Measurements from ENCODE around the gene ZFR. TPM values are rescaled to one million over a fixed set of nuclear protein-coding genes. Genes with fewer than 3 reads are reported as not detected.

Gene ZFR
- total and polyA plus RNA-seq, 7 donors, result 31.7 to 76.5 (median 67.2) TPM

DNA sequence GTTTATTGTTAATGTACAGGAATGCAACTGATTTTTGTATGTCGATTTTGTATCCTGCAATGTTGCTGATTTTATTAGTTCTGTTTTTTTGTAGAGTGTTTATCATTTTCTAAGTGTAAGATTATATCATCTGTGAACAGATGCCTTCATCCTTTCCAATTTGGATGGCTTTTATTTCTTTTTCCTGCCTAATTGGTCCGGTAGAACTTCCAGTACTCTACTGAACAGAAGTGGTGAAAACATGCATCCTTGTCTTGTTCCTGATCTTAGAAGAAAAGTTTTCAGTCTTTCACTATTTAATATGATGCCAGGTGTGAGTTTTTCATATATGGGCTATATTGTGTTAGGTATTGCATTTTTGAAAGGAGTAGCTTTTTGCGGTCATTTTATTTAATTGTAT lies 42.5 kb upstream of the ZFR start:
- no peak for ATAC-seq
- WGBS, 3 donors, result 51 to 65% (median 53%) methylated on average over 3 of the region's 3 CpGs
- intact Hi-C loops (cut with DNase I), result no loop called here
- no peak for TF ChIP-seq CTCF (IDR thresholded peaks at IDR 0.05)
- Histone ChIP-seq H3K4me1 (no peaks in the 10 kb centered on the region), H3K27me3 (ENCODE audit: insufficient read depth in 3 of 3, low read length in 2 of 3) (no peaks in the 10 kb centered on the region), H3K9me3 (no peaks in the 10 kb centered on the region), H3K4me3 (no peak overlapping the region), H3K36me3 (ENCODE audit: insufficient read depth in 1 of 2, low read depth in 1 of 2) (no peaks in the 10 kb centered on the region), H3K27ac (no peak overlapping the region)
- DNase-seq, result no peak

GRCh38 chr5:32482193-32482592 lies 37.7 kb upstream of the ZFR start:
- intact Hi-C loops (cut with DNase I), result no loop called here
- Histone ChIP-seq H3K27me3 (ENCODE audit: insufficient read depth in 3 of 3, low read length in 2 of 3) (no peaks in the 10 kb centered on the region), H3K4me3 (no peak overlapping the region), H3K27ac (no peak overlapping the region), H3K36me3 (ENCODE audit: insufficient read depth in 1 of 2, low read depth in 1 of 2) (no peaks in the 10 kb centered on the region), H3K9me3 (no peaks in the 10 kb centered on the region), H3K4me1 (no peaks in the 10 kb centered on the region)
- WGBS, 3 donors, result 78 to 86% (median 82%) methylated on average over 2 of the region's 2 CpGs
- no peak for TF ChIP-seq CTCF (IDR thresholded peaks at IDR 0.05)
- ATAC-seq (no peak), DNase-seq (no peak)

- no peaks in the 10 kb centered on the region for H3K9me3 ChIP-seq
- intact Hi-C loops (cut with DNase I), result no loop called here
- no peak overlapping the region for H3K27ac ChIP-seq
- ATAC-seq (no peak), DNase-seq (no peak)
- no peaks in the 10 kb centered on the region for H3K36me3 ChIP-seq (ENCODE audit: insufficient read depth in 1 of 2, low read depth in 1 of 2)
- no peaks in the 10 kb centered on the region for H3K4me1 ChIP-seq
- H3K4me3 ChIP-seq, result no peak overlapping the region
- WGBS, 3 donors, result 54 to 61% (median 56%) methylated on average over 4 of the region's 4 CpGs
- H3K27me3 ChIP-seq (ENCODE audit: insufficient read depth in 3 of 3, low read length in 2 of 3), result no peaks in the 10 kb centered on the region
- no peak for TF ChIP-seq CTCF (IDR thresholded peaks at IDR 0.05)
Measured at GRCh38 chr5:32479096-32479495, 34.6 kb upstream of the ZFR start.

DNA sequence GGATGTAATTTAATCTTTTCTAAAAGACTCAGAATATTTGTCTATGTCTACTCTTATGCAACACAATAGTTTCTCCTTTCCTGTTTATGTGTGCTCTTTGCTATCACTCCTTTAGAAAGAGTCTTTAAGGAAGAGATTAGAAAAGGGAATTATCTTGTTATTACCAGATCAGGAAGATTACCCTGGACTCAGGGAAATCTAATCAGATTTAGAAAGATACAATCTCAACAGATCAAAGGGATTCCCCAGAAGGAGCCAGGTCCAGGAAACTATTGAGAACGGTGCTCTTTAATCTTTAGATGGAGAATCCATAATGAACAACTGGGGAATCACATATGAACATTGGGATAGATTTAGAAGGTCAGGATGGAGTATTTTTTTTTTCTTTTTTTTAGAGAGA lies 32.4 kb upstream of the ZFR start:
- TF ChIP-seq CTCF (IDR thresholded peaks at IDR 0.05), result no peak
- no peaks in the 10 kb centered on the region for H3K9me3 ChIP-seq
- H3K27me3 ChIP-seq (ENCODE audit: insufficient read depth in 3 of 3, low read length in 2 of 3), result no peaks in the 10 kb centered on the region
- intact Hi-C loops (cut with DNase I), result no loop called here
- no peaks in the 10 kb centered on the region for H3K4me1 ChIP-seq
- WGBS, 3 donors, result 68 to 79% (median 73%) methylated on average over 1 of the region's 1 CpG
- ATAC-seq, result no peak
- H3K27ac ChIP-seq, result no peak overlapping the region
- DNase-seq, result no peak
- no peak overlapping the region for H3K4me3 ChIP-seq
- no peaks in the 10 kb centered on the region for H3K36me3 ChIP-seq (ENCODE audit: insufficient read depth in 1 of 2, low read depth in 1 of 2)

DNA sequence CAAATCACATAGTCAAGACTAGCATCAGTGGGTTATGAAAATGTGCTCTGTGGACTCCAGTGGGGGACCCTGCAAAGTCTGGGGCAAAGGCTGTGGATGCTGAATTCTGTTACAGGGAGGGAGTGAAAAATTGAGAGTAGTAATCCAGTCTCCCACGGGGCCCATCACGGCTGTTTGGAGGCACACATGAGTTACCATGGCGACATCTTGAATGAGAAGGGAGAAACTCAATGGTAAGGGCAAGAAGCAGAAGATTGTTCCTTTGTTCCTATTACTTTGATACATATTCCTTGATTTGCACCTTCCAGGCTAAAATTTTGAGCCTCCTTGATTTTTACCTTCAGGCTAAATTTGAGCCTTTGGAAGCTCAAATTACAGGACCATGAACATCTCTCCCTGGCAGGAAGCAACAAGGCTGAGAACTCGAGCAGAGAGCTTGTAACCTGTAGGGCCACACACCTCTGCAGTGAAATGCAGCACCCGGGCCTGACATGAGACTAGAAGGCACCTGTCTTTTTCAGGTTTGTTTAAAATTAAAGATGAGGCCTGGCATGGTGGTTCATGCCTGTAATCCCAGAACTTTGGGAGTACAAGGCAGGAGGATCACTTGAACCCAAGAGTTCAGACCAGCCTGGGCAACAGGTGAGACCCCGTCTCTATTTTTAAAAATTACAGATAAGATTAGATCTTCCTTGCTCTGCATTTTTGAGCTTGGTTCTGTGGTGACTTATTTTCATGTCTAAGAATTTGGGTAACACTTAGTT lies 31.0 kb upstream of the ZFR start:
- Histone ChIP-seq H3K27me3 (ENCODE audit: insufficient read depth in 3 of 3, low read length in 2 of 3) (no peaks in the 10 kb centered on the region), H3K9me3 (no peaks in the 10 kb centered on the region), H3K27ac (no peak overlapping the region), H3K36me3 (ENCODE audit: insufficient read depth in 1 of 2, low read depth in 1 of 2) (no peaks in the 10 kb centered on the region), H3K4me1 (no peaks in the 10 kb centered on the region), H3K4me3 (no peak overlapping the region)
- intact Hi-C loops (cut with DNase I), result no loop called here
- ATAC-seq (no peak), DNase-seq (no peak)
- no peak for TF ChIP-seq CTCF (IDR thresholded peaks at IDR 0.05)
- WGBS, 3 donors, result 57 to 72% (median 69%) methylated on average over 6 of the region's 6 CpGs

All from psoas muscle (tissue), 8 donors.